Subcutaneous adipose tissue (tissue), 4 donors: Measurements from ENCODE around the gene LRRC8C. TPM values are rescaled to one million over a fixed set of nuclear protein-coding genes. Genes with fewer than 3 reads are reported as not detected.

Source experiments
- total RNA-seq, 4 donors: library from RNA; depleted of rRNA; stranded (reverse); fragments of >200 nt; gene quantifications; one replicate each; pipeline ENCODE4 v1.1.0, GENCODE V29; 2016
- TF ChIP-seq, protein P1 (sequence below): fragments of 450-650 bp; IDR thresholded peaks from one replicate; pipeline ENCODE4 v1.5.1; 2016; ENCODE audit warnings: low read depth, mild to moderate bottlenecking, control low read depth, antibody characterized with exemption, moderate library complexity

Gene LRRC8C
- total RNA-seq, 4 donors from 2014 or later: 11.7 to 47.8 (median 22.1) TPM

DNA sequence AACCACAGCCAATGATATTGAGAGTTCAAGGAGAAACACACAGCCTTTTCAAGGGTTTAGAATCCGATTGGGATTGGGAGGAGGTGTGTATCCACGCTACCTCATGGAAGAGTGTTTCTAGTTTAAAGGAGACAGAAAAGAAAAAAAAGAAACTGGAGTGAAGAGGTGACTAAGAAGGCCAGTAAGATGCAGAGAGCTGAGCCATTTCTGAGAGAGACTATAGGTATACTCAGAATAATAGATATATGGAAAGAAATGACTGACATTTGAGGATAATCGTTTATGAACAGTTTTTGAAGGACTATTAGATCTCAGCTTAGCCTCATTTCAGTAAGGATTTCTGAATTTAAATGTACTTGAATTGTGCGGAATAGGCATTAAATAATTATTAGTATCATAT is 42.8 kb downstream of the LRRC8C start:
- TF ChIP-seq, protein P1, sequence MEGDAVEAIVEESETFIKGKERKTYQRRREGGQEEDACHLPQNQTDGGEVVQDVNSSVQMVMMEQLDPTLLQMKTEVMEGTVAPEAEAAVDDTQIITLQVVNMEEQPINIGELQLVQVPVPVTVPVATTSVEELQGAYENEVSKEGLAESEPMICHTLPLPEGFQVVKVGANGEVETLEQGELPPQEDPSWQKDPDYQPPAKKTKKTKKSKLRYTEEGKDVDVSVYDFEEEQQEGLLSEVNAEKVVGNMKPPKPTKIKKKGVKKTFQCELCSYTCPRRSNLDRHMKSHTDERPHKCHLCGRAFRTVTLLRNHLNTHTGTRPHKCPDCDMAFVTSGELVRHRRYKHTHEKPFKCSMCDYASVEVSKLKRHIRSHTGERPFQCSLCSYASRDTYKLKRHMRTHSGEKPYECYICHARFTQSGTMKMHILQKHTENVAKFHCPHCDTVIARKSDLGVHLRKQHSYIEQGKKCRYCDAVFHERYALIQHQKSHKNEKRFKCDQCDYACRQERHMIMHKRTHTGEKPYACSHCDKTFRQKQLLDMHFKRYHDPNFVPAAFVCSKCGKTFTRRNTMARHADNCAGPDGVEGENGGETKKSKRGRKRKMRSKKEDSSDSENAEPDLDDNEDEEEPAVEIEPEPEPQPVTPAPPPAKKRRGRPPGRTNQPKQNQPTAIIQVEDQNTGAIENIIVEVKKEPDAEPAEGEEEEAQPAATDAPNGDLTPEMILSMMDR: no peak

DNA sequence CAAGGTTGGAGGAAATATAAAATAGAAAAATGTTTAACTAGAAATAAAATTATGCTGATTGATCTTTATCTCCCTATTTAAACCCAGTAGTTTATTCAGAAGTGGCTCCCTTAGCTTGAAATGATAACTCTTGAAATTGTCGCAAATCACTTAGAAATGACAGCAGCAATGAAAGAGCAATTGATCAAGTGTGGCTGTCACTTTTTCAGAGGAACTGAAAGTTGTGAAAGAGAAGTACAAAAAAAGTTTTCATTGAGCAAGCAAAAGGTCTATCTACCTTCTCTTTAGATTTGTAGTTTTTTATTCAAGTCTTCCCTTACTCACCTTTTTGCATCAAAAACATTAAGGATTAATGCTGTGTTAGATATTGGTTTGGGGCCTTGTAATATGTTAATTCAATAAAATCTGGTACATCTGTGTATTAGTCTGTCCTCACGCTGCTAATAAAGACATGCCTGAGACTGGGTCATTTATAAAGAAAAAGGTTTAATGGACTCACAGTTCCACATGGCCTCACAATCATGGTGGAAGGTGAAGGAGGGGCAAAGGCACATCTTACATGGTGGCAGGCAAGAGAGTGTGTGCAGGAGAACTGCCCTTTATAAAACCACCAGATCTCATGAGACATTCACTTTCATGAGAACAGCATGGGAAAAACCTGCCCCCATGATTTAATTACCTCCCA is 48.3 kb downstream of the LRRC8C start:
- TF ChIP-seq, protein P1: no peak

DNA sequence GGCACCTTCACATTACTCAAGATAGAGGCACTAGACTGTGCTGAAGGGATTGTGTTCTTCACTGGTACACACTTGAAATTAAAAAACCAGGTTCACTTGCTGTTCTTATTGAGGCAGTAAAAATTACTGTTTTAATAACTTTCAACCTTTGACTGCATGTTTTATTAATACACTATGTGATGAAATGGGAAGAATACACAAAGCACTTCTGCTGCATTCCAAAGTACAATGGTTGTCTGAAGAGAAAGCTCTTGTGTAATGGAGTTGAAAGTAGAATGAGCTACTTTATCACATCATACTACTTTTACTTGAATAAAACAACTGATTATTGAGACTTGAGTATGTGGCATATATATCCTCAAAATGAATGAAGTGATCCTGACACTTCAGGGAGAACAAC is 49.7 kb downstream of the LRRC8C start:
- TF ChIP-seq, protein P1: no peak

DNA sequence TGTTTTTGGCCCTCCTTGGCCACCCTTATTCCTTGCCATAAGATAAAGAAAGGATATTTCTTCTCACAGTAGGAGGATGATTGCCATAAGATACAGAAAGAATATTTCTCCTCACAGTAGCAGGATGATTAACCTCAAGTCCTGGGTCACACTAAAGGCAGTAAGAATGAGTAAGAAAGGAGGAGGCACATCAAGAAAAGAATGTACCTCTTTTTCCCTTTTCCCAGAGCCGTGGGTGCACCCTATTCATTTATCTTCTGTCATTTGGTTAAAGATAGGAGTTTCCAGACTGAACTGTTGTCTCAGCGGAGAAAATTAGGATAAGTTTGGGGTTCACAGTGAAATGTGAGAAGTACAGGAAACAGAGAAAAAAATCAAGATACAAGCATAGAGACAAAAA is 52.5 kb downstream of the LRRC8C start:
- TF ChIP-seq, protein P1: no peak

DNA sequence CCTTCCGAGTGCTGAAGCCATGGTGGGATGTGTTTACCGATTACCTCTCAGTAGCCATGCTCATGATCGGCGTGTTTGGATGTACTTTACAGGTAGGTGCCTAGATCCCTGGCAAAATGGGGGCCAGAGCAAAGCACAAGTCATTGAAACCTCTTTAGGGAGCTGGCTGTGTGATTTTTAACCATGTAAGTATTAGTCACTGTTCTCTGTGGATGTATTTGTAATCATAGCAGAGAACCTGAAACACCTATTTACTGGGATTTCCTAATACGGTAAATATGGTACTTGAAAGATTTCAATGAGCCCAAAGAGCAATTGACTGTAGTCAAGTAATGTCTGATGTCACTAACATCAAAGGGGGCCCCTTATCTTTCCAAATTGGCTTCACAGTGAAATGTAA is 53.6 kb downstream of the LRRC8C start:
- TF ChIP-seq, protein P1: no peak

DNA sequence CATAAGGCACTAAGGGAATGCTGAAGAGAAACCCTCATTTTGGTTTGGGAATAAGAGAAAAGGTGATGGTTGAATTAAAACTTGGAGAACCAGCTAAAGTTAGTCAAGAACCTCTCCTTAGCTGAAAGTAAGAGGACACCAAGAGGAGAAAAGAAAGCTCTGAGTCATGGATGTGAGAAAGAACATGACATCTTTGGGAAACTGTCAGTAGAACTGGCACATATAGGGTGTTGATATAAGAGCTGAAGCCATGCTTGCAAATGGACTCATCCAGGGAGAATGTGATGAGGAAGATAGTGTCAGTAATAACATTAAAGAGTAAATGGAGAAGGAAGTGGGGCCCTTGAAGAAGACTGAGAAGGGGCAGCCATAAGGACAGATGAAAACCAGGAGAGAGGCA is 54.3 kb downstream of the LRRC8C start:
- TF ChIP-seq, protein P1: no peak

DNA sequence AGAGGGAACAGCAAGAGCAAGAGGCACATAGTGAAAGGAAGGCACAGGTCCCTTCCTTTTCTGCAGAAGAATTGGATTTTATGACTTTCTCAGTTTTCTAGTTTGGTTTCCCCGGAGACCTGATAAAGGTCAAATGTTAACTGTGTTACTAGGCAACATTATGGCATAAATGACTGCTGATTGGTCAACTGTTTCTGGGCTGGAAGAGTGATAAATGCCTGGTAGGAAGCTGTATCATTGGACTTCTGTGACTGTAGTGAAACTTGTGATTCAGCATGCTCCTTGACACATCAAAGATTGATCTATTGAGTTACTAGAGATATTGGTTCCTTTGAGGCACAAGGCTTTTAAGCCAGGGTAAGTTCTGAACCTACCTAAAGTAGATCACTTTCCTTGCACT is 55.7 kb downstream of the LRRC8C start:
- TF ChIP-seq, protein P1: no peak
